GM10266 (cell line): Measurements from ENCODE around the gene SUPT16H.
"Not testable (repeated sequence)": the region's sequence is repeated elsewhere in the genome, so short reads cannot be mapped to it uniquely, and the experiment has no call there.

Experiments
- DNase-seq: peaks from one replicate; pipeline ENCODE4 v3.0.0; 2012; ENCODE audit errors: extremely low spot score
- CTCF ChIP-seq: IDR thresholded peaks from 2 replicates; pipeline ENCODE4 v1.5.1; 2012; ENCODE audit warnings: mild to moderate bottlenecking, low read depth; ENCODE audit not compliant: control insufficient read depth, insufficient read depth; ENCODE audit errors: missing control alignments

Gene SUPT16H

GRCh38 chr14:21313512-21313911 lies 70.3 kb downstream of the SUPT16H start:
- no peak for TF ChIP-seq CTCF
- DNase-seq, result no peak

- TF ChIP-seq CTCF, result no peak
- DNase-seq, result no peak
Observed at GRCh38 chr14:21311614-21312013, 72.2 kb downstream of the SUPT16H start.

- no peak for DNase-seq
- TF ChIP-seq CTCF, result no peak
Observed at GRCh38 chr14:21309956-21310355, 73.9 kb downstream of the SUPT16H start.

GRCh38 chr14:21309238-21309636 lies 74.6 kb downstream of the SUPT16H start:
- no peak for TF ChIP-seq CTCF
- DNase-seq, result no peak

- no peak for TF ChIP-seq CTCF
- peak; percentile 72 for DNase-seq
Observed at GRCh38 chr14:21308479-21309237, 75.2 kb downstream of the SUPT16H start.

- TF ChIP-seq CTCF, result no peak
- peak; percentile 49 for DNase-seq
Observed at GRCh38 chr14:21308132-21308478, 75.7 kb downstream of the SUPT16H start.

- TF ChIP-seq CTCF, result no peak
Observed at GRCh38 chr14:21307637-21308036, 76.2 kb downstream of the SUPT16H start.

GRCh38 chr14:21302836-21303140 lies 81.0 kb downstream of the SUPT16H start:
- not testable (repeated sequence) for DNase-seq

More at GRCh38 chr14:21307637-21308036, 76.2 kb downstream of the SUPT16H start:
- DNase-seq, result no peak
